ENCODE results near the gene MORF4L1.

DNA sequence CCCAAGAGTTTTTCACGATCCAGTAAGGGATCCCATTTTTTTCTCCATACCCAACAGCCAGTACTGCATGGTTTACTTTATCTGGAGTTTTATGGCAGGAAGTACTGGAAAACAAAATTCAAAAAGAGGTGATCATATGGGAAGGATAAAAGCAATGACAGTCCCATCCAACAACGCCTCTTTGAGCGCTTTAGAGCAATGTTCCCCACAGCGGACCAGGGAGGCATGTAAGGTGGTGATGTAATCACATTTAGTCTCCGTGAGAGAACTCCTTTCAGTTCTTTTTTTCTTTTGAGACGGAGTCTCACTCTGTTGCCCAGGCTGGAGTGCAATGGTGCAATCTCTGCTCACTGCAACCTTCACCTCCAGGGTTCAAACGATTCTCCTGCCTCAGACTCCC lies 50.3 kb downstream of the MORF4L1 start:
- TF ChIP-seq EZH2phosphoT487 (IDR thresholded peaks at IDR 0.05): no peak
- TF ChIP-seq, protein P1, sequence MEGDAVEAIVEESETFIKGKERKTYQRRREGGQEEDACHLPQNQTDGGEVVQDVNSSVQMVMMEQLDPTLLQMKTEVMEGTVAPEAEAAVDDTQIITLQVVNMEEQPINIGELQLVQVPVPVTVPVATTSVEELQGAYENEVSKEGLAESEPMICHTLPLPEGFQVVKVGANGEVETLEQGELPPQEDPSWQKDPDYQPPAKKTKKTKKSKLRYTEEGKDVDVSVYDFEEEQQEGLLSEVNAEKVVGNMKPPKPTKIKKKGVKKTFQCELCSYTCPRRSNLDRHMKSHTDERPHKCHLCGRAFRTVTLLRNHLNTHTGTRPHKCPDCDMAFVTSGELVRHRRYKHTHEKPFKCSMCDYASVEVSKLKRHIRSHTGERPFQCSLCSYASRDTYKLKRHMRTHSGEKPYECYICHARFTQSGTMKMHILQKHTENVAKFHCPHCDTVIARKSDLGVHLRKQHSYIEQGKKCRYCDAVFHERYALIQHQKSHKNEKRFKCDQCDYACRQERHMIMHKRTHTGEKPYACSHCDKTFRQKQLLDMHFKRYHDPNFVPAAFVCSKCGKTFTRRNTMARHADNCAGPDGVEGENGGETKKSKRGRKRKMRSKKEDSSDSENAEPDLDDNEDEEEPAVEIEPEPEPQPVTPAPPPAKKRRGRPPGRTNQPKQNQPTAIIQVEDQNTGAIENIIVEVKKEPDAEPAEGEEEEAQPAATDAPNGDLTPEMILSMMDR (IDR thresholded peaks at IDR 0.05): no peak
